PFSK-1 (cell line): ENCODE measurements around the gene KLHDC7B.

Experiments
- POLR2AphosphoS5 ChIP-seq: IDR thresholded peaks from 2 replicates; pipeline ENCODE4 v1.6.1; 2012; ENCODE audit warnings: low read depth, mild to moderate bottlenecking, control low read depth, low read length, moderate library complexity
- REST ChIP-seq, 2 experiments: IDR thresholded peaks; 2 replicates each; pipeline versions ENCODE4 v1.6.1 to v1.8.0; 2011 to 2012; ENCODE audit warnings: low read depth in 2 of 2, low read length in 2 of 2, control low read depth in 1 of 2, inconsistent platforms in 1 of 2, mild to moderate bottlenecking in 1 of 2, moderate library complexity in 1 of 2; ENCODE audit not compliant: insufficient read depth in 1 of 2
- SIN3A ChIP-seq: IDR thresholded peaks from 2 replicates; pipeline ENCODE4 v1.6.1; 2012; ENCODE audit warnings: mild to moderate bottlenecking, low read length, moderate library complexity, borderline replicate concordance; ENCODE audit not compliant: insufficient read depth
- TAF1 ChIP-seq: IDR thresholded peaks from 2 replicates; pipeline ENCODE4 v1.6.1; 2012; ENCODE audit warnings: low read length, control low read depth, borderline replicate concordance; ENCODE audit not compliant: insufficient read depth

GRCh38 chr22:50550395-50550794 is 4.7 kb downstream of the KLHDC7B start:
- TF ChIP-seq TAF1 = no peak
- no peak for TF ChIP-seq SIN3A
- no peak for TF ChIP-seq POLR2AphosphoS5
- TF ChIP-seq REST (IDR thresholded peaks at IDR 0.05; ENCODE audit: insufficient read depth in 1 of 2, low read depth in 2 of 2, low read length in 2 of 2) = no peak
